ENCODE measurements around the gene C2orf69. TPM values are rescaled to one million over a fixed set of nuclear protein-coding genes. Genes with fewer than 3 reads are reported as not detected.

C2orf69 gene
- total RNA-seq, 1 experiment from 2014 or later = 29.9 TPM

DNA sequence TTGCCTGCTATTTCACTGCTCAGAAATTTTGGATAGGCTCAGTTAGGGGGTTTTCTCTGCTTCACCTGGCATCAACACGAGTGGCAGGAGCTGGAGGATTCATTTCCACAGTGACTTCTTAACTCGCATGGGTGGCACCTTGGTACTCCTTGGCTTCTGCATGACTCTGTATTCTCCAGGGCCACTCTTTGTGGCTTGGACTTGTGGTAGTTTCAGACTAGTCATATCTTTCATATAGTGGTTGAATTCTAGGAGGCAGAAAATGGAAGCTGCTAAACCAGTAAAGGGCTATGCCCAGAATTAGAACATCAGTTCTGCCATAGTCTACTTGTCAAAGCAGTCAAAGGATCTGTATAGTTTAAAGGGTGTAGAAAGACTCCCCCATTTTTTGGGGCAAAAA lies 51.1 kb downstream of the C2orf69 start:
- H3K36me3 Mint-ChIP-seq = peaks cover 54% of the 10 kb centered on the region
- no peak overlapping the region for H3K27ac Mint-ChIP-seq
- CTCF ChIA-PET = no interaction called here
- TF ChIP-seq SOX15 (CRISPR knock-in tag; IDR thresholded peaks at IDR 0.05) (no peak), GABPB1 (CRISPR knock-in tag; IDR thresholded peaks at IDR 0.05) (no peak), MYBL2 (CRISPR knock-in tag; IDR thresholded peaks at IDR 0.05) (no peak)
- TF ChIP-seq, protein P1, sequence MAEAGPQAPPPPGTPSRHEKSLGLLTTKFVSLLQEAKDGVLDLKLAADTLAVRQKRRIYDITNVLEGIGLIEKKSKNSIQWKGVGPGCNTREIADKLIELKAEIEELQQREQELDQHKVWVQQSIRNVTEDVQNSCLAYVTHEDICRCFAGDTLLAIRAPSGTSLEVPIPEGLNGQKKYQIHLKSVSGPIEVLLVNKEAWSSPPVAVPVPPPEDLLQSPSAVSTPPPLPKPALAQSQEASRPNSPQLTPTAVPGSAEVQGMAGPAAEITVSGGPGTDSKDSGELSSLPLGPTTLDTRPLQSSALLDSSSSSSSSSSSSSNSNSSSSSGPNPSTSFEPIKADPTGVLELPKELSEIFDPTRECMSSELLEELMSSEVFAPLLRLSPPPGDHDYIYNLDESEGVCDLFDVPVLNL (CRISPR knock-in tag; IDR thresholded peaks at IDR 0.05; ENCODE audit: borderline replicate concordance, low read depth) = no peak
- no peak for DNase-seq (ENCODE audit: low spot score)
- H3K4me3 Mint-ChIP-seq = no peak overlapping the region
- no peaks in the 10 kb centered on the region for H3K27me3 Mint-ChIP-seq (ENCODE audit: low read depth)
- H3K9me3 Mint-ChIP-seq = no peaks in the 10 kb centered on the region
- POLR2A ChIA-PET = no interaction called here
- no peak for ATAC-seq
- peaks cover 9% of the 10 kb centered on the region for H3K4me1 Mint-ChIP-seq

DNA sequence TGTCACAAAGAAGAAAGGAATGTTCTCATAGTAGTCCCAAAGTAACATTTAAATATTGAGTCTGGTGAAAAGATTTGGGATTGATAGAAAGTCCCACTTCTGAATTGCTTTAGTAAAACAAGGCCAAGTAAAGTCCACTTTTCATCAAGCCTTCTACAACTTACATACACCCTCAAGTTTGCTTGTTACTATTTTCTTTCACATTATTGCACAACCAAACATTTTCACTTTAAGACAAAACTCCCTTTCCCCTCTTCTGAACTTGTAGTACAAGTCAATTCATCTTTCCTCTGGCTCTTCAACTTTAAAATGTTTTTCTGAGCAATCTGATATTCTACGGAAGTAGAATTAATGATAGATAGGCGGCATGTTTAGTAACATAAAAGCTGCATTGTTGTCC lies 55.3 kb downstream of the C2orf69 start:
- H3K36me3 Mint-ChIP-seq = peaks cover 27% of the 10 kb centered on the region
- no peak overlapping the region for H3K4me3 Mint-ChIP-seq
- no peaks in the 10 kb centered on the region for H3K27me3 Mint-ChIP-seq (ENCODE audit: low read depth)
- H3K9me3 Mint-ChIP-seq = no peaks in the 10 kb centered on the region
- ChIA-PET CTCF (no interaction called here), POLR2A (no interaction called here)
- ATAC-seq (no peak), DNase-seq (ENCODE audit: low spot score) (no peak)
- H3K27ac Mint-ChIP-seq = no peak overlapping the region
- TF ChIP-seq GABPB1 (CRISPR knock-in tag; IDR thresholded peaks at IDR 0.05) (no peak), FOXP4 (CRISPR knock-in tag; IDR thresholded peaks at IDR 0.05) (no peak), JAZF1 (CRISPR knock-in tag; IDR thresholded peaks at IDR 0.05) (no peak), ZNF138 (CRISPR knock-in tag; conservative IDR thresholded peaks at IDR 0.05) (no peak), ZNF121 (CRISPR knock-in tag; IDR thresholded peaks at IDR 0.05) (no peak), TEAD4 (CRISPR knock-in tag; IDR thresholded peaks at IDR 0.05) (no peak), ESRRA (CRISPR knock-in tag; IDR thresholded peaks at IDR 0.05; ENCODE audit: borderline replicate concordance) (no peak), NR3C1 (CRISPR knock-in tag; conservative IDR thresholded peaks at IDR 0.05; ENCODE audit: low read depth) (no peak), E2F5 (CRISPR knock-in tag; IDR thresholded peaks at IDR 0.05) (no peak), AFF4 (CRISPR knock-in tag; IDR thresholded peaks at IDR 0.05; ENCODE audit: borderline replicate concordance) (no peak), NR1H2 (CRISPR knock-in tag; IDR thresholded peaks at IDR 0.05) (no peak), MLX (CRISPR knock-in tag; IDR thresholded peaks at IDR 0.05) (no peak), TCF7 (CRISPR knock-in tag; IDR thresholded peaks at IDR 0.05; ENCODE audit: low read depth) (no peak)
- TF ChIP-seq, protein P2, sequence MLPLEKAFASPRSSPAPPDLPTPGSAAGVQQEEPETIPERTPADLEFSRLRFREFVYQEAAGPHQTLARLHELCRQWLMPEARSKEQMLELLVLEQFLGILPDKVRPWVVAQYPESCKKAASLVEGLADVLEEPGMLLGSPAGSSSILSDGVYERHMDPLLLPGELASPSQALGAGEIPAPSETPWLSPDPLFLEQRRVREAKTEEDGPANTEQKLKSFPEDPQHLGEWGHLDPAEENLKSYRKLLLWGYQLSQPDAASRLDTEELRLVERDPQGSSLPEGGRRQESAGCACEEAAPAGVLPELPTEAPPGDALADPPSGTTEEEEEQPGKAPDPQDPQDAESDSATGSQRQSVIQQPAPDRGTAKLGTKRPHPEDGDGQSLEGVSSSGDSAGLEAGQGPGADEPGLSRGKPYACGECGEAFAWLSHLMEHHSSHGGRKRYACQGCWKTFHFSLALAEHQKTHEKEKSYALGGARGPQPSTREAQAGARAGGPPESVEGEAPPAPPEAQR (CRISPR knock-in tag; IDR thresholded peaks at IDR 0.05) = no peak
- TF ChIP-seq, protein P3, sequence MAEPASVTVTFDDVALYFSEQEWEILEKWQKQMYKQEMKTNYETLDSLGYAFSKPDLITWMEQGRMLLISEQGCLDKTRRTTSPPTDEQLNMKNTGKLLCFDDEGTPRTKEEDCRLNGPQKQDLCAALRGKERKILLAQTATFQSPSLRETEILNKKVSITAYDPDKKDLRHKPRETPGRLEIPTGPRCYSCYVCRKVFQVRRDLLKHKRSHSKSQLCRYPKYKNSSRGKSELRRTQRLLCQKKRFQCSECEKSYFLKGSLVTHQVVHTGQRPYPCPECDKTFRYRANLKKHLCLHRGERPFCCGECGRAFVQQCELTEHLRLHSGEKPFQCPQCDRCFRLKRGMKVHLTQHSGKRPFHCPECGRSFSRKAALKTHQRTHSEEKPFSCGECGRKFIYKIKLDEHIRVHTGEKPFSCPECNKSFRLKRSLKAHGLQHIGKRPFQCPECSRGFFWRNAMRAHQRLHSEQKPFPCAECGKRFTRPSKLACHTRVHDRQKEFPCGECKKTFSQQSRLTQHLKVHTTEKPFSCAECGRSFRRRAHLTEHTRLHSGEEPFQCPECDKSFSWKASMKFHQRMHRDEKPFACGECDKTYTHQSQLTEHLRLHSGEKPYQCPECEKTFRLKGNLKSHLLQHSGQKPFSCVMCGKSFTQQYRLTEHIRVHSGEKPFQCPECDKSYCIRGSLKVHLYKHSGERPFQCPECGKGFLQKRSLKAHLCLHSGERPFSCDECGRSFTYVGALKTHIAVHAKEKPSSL (CRISPR knock-in tag; conservative IDR thresholded peaks at IDR 0.05) = no peak
- no peaks in the 10 kb centered on the region for H3K4me1 Mint-ChIP-seq

Data from WTC11 (cell line).